ENCODE results near the gene BLMH. TPM values are rescaled to one million over a fixed set of nuclear protein-coding genes. Genes with fewer than 3 reads are reported as not detected.
A peak's percentile ranks its signal among the peaks of the same experiment; 100 is the strongest.

The BLMH gene
- total and polyA plus RNA-seq, 9 of the 15 experiments (the other 6 are each of a cell fraction or from before 2014, with no cell fraction given) = 26.0 to 118 (median 67.3) TPM

DNA sequence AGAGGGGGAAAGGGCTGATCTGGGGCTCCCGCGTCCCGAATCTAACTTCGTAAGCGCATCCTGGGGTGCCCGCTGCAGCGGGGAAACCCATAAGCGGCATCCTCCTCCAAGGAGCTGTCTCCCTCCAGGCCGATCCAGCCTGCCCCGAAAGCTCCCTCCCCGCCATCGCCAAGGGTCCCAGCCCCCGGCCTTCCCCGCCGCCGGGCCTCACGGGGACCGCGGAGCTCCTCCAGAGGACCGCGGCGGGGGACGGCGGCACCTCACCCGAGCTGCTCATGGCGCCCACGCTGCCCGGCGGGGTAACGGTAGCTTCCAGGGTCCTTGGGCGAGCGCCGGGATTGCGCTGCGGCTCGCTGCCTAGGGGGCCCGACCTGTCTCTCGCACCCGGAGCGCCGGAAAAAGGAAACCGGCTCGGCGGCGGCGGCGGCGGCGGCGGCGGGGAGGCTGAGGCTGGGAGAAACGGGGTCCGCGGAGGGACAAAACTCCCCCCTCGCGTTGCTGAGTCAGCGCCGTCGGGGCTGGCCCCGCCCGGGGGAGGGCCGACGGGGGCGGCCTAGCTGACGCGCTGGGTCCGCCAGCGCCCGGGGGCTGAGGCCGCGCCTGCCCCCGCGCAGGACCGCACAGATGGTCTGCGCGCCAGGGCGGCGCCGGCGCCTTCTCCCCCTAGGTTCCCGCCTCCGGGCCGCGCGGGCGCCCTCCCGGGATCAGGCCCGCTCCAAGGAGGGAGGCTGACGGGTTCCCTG, at the start of gene BLMH (continued):
- TF ChIP-seq, protein P1, sequence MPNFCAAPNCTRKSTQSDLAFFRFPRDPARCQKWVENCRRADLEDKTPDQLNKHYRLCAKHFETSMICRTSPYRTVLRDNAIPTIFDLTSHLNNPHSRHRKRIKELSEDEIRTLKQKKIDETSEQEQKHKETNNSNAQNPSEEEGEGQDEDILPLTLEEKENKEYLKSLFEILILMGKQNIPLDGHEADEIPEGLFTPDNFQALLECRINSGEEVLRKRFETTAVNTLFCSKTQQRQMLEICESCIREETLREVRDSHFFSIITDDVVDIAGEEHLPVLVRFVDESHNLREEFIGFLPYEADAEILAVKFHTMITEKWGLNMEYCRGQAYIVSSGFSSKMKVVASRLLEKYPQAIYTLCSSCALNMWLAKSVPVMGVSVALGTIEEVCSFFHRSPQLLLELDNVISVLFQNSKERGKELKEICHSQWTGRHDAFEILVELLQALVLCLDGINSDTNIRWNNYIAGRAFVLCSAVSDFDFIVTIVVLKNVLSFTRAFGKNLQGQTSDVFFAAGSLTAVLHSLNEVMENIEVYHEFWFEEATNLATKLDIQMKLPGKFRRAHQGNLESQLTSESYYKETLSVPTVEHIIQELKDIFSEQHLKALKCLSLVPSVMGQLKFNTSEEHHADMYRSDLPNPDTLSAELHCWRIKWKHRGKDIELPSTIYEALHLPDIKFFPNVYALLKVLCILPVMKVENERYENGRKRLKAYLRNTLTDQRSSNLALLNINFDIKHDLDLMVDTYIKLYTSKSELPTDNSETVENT (CRISPR knock-in tag; IDR thresholded peaks at IDR 0.05) = peak; percentile 70; the same call in 1 of the 2 replicates
- TF ChIP-seq KAT7 (CRISPR knock-in tag; IDR thresholded peaks at IDR 0.05; ENCODE audit: borderline replicate concordance) (no peak), HDAC1 (IDR thresholded peaks at IDR 0.05) (no peak), RAD51 (IDR thresholded peaks at IDR 0.05; ENCODE audit: borderline replicate concordance, low read depth) (no peak), ZZZ3 (IDR thresholded peaks at IDR 0.05) (no peak), HMG20B (CRISPR knock-in tag; IDR thresholded peaks at IDR 0.05) (no peak), PHF8 (IDR thresholded peaks at IDR 0.05; ENCODE audit: borderline replicate concordance, low read length) (peak; percentile 63; the same call in 1 of the 2 replicates), HOXB6 (CRISPR knock-in tag; IDR thresholded peaks at IDR 0.05; ENCODE audit: borderline replicate concordance) (no peak), TOE1 (IDR thresholded peaks at IDR 0.05; ENCODE audit: borderline replicate concordance) (peak; percentile 71; the same call in 1 of the 2 replicates), TOE1 (CRISPR knock-in tag; IDR thresholded peaks at IDR 0.05; ENCODE audit: borderline replicate concordance, low read depth) (no peak), YY1 (IDR thresholded peaks at IDR 0.05; ENCODE audit: borderline replicate concordance in 1 of 3, control insufficient read depth in 1 of 3, extremely low read depth in 1 of 3, insufficient read depth in 3 of 3, insufficient read length in 1 of 3, insufficient replicate concordance in 2 of 3, low read depth in 1 of 3, low read length in 2 of 3) (peak in 2 of 3 experiments; percentile 21 to 50), MEIS2 (IDR thresholded peaks at IDR 0.05; ENCODE audit: partially characterized antibody) (peak; percentile 47), MAFG (tag; conservative IDR thresholded peaks at IDR 0.05) (peak; percentile 50; the same call in 1 of the 2 replicates), ZSCAN29 (IDR thresholded peaks at IDR 0.05) (no peak), RBM25 (IDR thresholded peaks at IDR 0.05; ENCODE audit: low read depth, low read length, severe bottlenecking) (peak; percentile 4), NCOA6 (IDR thresholded peaks at IDR 0.05) (peak; percentile 80), CCNT2 (IDR thresholded peaks at IDR 0.05; ENCODE audit: borderline replicate concordance, extremely low read depth, insufficient read length, low read depth, low read length) (peak; percentile 92)
- TF ChIP-seq, protein P2, sequence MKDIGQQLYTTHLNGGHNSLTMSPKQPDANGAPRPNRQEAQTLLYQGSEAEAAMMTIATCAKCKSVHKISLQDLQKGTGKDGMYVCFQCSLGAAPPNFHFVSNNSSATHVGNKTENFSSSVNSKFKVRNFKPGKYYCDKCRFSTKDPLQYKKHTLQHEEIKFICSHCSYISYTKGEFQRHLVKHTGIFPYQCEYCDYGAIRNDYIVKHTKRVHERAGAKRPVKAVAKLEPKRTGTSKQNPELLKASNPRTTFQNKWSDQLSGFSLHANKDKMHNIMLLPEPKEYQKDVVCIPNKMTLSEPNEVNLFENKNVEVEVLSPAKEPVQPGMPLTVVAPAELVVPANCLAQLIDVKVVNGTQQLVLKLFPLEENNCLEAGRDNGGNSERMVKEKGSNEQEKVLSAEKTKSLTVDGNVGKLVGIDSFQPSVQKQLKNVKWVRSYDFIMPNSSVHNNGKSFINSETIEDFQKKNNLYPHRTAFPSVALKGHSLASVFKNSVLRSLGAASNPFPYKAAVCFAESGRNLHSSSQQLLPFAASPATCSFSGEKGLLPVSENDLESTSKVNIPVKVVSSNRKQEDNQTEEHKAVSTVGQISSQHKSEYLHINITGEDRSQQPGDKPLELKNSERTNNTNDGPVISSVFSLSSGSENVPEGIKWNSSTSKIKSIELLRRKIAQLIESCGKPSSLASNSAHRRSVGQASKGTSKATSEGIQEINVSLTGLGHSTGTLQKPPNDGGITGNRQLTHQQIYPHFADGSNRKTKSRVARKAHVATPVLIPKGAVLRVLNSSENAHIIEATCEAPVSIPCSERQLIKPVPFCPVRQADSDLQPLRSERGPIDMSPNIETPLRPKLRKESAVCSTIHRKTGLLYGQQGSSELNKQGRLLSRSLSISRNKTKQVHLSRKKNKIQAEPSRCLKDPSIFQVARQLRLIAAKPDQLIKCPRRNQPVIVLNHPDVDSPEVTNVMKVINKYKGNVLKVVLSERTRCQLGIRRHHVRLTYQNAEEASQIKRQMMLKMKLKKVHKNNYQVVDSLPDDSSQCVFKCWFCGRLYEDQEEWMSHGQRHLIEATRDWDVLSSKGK (CRISPR knock-in tag; IDR thresholded peaks at IDR 0.05) = no peak
- TF ChIP-seq, protein P3, sequence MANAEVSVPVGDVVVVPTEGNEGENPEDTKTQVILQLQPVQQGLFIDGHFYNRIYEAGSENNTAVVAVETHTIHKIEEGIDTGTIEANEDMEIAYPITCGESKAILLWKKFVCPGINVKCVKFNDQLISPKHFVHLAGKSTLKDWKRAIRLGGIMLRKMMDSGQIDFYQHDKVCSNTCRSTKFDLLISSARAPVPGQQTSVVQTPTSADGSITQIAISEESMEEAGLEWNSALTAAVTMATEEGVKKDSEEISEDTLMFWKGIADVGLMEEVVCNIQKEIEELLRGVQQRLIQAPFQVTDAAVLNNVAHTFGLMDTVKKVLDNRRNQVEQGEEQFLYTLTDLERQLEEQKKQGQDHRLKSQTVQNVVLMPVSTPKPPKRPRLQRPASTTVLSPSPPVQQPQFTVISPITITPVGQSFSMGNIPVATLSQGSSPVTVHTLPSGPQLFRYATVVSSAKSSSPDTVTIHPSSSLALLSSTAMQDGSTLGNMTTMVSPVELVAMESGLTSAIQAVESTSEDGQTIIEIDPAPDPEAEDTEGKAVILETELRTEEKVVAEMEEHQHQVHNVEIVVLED (CRISPR knock-in tag; IDR thresholded peaks at IDR 0.05) = peak; percentile 74

All from K562 (cell line).